ENCODE measurements around the gene ZNF786. TPM values are rescaled to one million over a fixed set of nuclear protein-coding genes. Genes with fewer than 3 reads are reported as not detected.

ZNF786 gene
- total and polyA plus RNA-seq, 2 donors (not counting 1 experiment from before 2014, with no cell fraction given): 1.8 to 4.6 TPM

DNA sequence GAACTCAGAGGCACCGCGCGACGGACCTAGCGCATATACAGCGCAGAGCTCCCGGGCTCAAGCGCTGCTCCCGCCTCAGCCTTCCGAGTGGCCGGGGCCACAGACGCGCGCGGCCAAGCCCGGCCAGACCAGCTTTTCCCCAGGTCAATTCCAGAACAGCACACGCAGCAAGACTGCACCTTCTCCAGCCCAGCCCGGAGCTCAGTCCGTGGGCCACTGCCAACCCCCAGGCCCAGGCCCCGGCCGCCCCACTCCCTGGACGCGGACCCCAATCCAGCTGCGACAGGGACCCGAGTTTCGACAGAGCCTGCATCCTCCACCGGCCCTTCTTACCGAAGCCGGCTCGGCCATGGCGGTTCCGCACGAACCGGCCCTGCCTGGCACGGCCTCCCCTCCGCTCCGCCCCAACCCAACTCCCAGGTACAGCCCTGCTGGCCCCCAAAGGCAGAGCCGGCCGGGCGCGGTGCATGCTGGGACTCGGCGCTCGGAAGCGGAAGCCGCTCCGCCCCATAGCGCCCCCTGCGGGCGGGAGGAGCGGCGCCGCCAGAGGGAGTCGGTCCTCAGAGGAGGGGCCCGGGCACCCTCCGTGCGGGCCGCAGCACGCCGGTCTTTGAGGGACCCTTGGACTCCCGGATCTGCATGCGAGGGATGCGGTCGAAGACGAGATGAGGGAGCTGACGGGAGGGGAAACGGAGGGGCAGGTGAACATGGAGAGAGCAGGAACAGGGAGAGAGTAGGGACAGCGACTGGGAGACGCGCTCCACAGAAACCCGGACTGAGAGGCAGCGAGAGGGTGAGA is 35.5 kb upstream of the ZNF786 start, which contains the start of gene ZNF425:
ZNF425 (minus strand) TSS at position 462 of the 799 bp plus-strand sequence; CDS start at position 351, 111 bp downstream.
- peak within 1 kb of the TSS; percentile 96 for H3K4me2 ChIP-seq (ENCODE audit: extremely low read depth, insufficient read depth, low read length)
- H3K27ac ChIP-seq (ENCODE audit: insufficient read depth, low read length): peak within 1 kb of the TSS; percentile 88
- H3K36me3 ChIP-seq (ENCODE audit: control insufficient read depth, insufficient read depth, low read length): no peaks in the 10 kb centered on the region
- H3K9ac ChIP-seq (ENCODE audit: insufficient read depth, low read length): peak within 1 kb of the TSS; percentile 93
- peak; percentile 87 to 91 for DNase-seq (ENCODE audit: low read depth in 2 of 2)
- H3K4me1 ChIP-seq (ENCODE audit: control insufficient read depth, extremely low read depth, insufficient read depth, low read length): no peaks in the 10 kb centered on the region
- peak within 1 kb of the TSS; percentile 98 for H2AFZ ChIP-seq (ENCODE audit: low read length)
- no peaks in the 10 kb centered on the region for H3K9me3 ChIP-seq (ENCODE audit: control insufficient read depth, insufficient read depth, low read depth, low read length)
- TF ChIP-seq, protein P1, sequence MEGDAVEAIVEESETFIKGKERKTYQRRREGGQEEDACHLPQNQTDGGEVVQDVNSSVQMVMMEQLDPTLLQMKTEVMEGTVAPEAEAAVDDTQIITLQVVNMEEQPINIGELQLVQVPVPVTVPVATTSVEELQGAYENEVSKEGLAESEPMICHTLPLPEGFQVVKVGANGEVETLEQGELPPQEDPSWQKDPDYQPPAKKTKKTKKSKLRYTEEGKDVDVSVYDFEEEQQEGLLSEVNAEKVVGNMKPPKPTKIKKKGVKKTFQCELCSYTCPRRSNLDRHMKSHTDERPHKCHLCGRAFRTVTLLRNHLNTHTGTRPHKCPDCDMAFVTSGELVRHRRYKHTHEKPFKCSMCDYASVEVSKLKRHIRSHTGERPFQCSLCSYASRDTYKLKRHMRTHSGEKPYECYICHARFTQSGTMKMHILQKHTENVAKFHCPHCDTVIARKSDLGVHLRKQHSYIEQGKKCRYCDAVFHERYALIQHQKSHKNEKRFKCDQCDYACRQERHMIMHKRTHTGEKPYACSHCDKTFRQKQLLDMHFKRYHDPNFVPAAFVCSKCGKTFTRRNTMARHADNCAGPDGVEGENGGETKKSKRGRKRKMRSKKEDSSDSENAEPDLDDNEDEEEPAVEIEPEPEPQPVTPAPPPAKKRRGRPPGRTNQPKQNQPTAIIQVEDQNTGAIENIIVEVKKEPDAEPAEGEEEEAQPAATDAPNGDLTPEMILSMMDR (conservative IDR thresholded peaks at IDR 0.05 in 1 of 2, IDR thresholded peaks at IDR 0.05 in 1 of 2; ENCODE audit: low read depth in 1 of 2, low read length in 2 of 2): peak; percentile 65 to 89
- no peak for TF ChIP-seq EZH2 (IDR thresholded peaks at IDR 0.05; ENCODE audit: low read length, missing control alignments)
- peaks cover 21% of the 10 kb centered on the region for H3K79me2 ChIP-seq (ENCODE audit: control insufficient read depth, insufficient read depth, low read length)
- no peaks in the 10 kb centered on the region for H3K27me3 ChIP-seq (ENCODE audit: control insufficient read depth, insufficient read depth, low read length)
- no peaks in the 10 kb centered on the region for H4K20me1 ChIP-seq (ENCODE audit: control insufficient read depth, extremely low read depth, insufficient read depth, low read length)
- H3K4me3 ChIP-seq (replicated peaks in 1 of 4; ENCODE audit: control extremely low read depth in 1 of 4, insufficient read depth in 1 of 4, low read depth in 3 of 4, low read length in 4 of 4): peak within 1 kb of the TSS; percentile 97 to 99 (median 98)

DNA sequence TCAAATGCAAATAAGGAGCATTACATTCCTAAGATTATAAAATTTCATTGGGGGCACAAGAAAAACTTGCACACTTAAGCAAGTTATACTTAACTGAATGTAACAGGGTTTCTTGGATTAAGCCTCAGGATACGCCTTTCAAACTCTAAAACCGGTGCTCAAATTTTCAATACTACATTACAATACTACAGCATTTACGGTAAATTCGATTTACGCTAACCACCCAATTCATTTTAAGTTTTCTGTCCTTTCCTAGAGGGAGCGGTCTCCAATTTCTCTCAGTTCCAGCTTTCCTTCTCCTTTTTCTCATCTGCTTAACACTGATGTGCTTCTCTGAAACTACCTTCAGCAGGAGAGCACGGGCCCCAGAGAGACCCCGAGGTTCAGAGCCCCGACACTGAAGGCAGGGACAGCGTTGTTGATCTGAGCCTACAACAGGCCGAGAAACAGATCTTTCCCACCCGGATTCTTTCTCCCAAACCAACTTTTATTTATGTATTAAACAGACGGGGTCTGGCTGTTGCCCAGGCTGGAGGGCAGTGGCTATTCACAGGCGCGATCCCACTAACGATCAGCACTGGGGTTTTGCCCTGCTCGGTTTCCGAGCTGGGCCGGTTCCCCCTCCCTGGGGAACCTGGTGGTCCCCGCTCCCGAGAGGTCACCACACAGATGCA is 34.8 kb upstream of the ZNF786 start:
- Histone ChIP-seq H4K20me1 (ENCODE audit: control insufficient read depth, extremely low read depth, insufficient read depth, low read length) (no peaks in the 10 kb centered on the region), H2AFZ (ENCODE audit: low read length) (peak overlapping the region; percentile 89), H3K9me3 (ENCODE audit: control insufficient read depth, insufficient read depth, low read depth, low read length) (no peaks in the 10 kb centered on the region), H3K4me1 (ENCODE audit: control insufficient read depth, extremely low read depth, insufficient read depth, low read length) (no peaks in the 10 kb centered on the region), H3K36me3 (ENCODE audit: control insufficient read depth, insufficient read depth, low read length) (no peaks in the 10 kb centered on the region), H3K4me2 (ENCODE audit: extremely low read depth, insufficient read depth, low read length) (peak overlapping the region; percentile 94), H3K27ac (ENCODE audit: insufficient read depth, low read length) (peak overlapping the region; percentile 88), H3K4me3 (replicated peaks in 1 of 4; ENCODE audit: control extremely low read depth in 1 of 4, insufficient read depth in 1 of 4, low read depth in 3 of 4, low read length in 4 of 4) (peak overlapping the region; percentile 92 to 99 (median 98)), H3K9ac (ENCODE audit: insufficient read depth, low read length) (peak overlapping the region; percentile 93), H3K79me2 (ENCODE audit: control insufficient read depth, insufficient read depth, low read length) (peaks cover 21% of the 10 kb centered on the region), H3K27me3 (ENCODE audit: control insufficient read depth, insufficient read depth, low read length) (no peaks in the 10 kb centered on the region)
- peak; percentile 13 to 15 for DNase-seq (ENCODE audit: low read depth in 2 of 2)
- TF ChIP-seq, protein P1 (conservative IDR thresholded peaks at IDR 0.05 in 1 of 2, IDR thresholded peaks at IDR 0.05 in 1 of 2; ENCODE audit: low read depth in 1 of 2, low read length in 2 of 2): no peak
- no peak for TF ChIP-seq EZH2 (IDR thresholded peaks at IDR 0.05; ENCODE audit: low read length, missing control alignments)

DNA sequence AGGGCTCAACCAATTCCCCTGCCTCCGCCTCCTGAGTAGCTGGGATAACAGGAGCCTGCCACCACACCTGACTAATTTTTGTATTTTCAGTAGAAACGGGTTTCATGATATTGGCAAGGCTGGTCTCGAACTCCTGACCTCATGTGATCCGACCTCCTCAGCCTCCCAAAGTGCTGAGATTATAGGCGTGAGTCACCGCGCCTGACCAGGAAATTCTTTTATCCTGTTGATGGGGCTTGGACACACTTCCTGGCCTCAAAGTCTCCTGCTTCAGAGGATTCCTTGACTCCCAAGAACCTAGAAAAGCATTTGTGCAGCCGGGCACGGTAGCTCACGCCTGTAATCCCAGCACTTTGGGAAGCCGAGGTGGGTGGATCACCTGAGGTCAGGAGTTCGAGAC is 19.5 kb upstream of the ZNF786 start:
- DNase-seq (ENCODE audit: low read depth in 2 of 2): no peak
- H3K4me1 ChIP-seq (ENCODE audit: control insufficient read depth, extremely low read depth, insufficient read depth, low read length): no peaks in the 10 kb centered on the region

More for the DNA sequence above, 19.5 kb upstream of the ZNF786 start:
- Histone ChIP-seq H3K27me3 (ENCODE audit: control insufficient read depth, insufficient read depth, low read length) (no peaks in the 10 kb centered on the region), H2AFZ (ENCODE audit: low read length) (no peak overlapping the region), H3K4me3 (replicated peaks in 1 of 4; ENCODE audit: control extremely low read depth in 1 of 4, insufficient read depth in 1 of 4, low read depth in 3 of 4, low read length in 4 of 4) (no peak overlapping the region), H3K9me3 (ENCODE audit: control insufficient read depth, insufficient read depth, low read depth, low read length) (no peaks in the 10 kb centered on the region), H3K36me3 (ENCODE audit: control insufficient read depth, insufficient read depth, low read length) (no peaks in the 10 kb centered on the region), H3K79me2 (ENCODE audit: control insufficient read depth, insufficient read depth, low read length) (no peaks in the 10 kb centered on the region), H3K9ac (ENCODE audit: insufficient read depth, low read length) (no peak overlapping the region), H4K20me1 (ENCODE audit: control insufficient read depth, extremely low read depth, insufficient read depth, low read length) (no peaks in the 10 kb centered on the region), H3K27ac (ENCODE audit: insufficient read depth, low read length) (no peak overlapping the region), H3K4me2 (ENCODE audit: extremely low read depth, insufficient read depth, low read length) (no peak overlapping the region)
- no peak for TF ChIP-seq EZH2 (IDR thresholded peaks at IDR 0.05; ENCODE audit: low read length, missing control alignments)
- TF ChIP-seq, protein P1 (conservative IDR thresholded peaks at IDR 0.05 in 1 of 2, IDR thresholded peaks at IDR 0.05 in 1 of 2; ENCODE audit: low read depth in 1 of 2, low read length in 2 of 2): no peak
